ENCODE data around the gene VWCE.
"Not testable (repeated sequence)": the region's sequence is repeated elsewhere in the genome, so short reads cannot be mapped to it uniquely, and the experiment has no call there.

Gene VWCE

GRCh38 chr11:61250796-61251765, 44.0 kb downstream of the VWCE start:
- not testable (repeated sequence) for DNase-seq

GRCh38 chr11:61249201-61249600, 45.9 kb downstream of the VWCE start:
- not testable (repeated sequence) for DNase-seq

GRCh38 chr11:61248071-61248470, 47.0 kb downstream of the VWCE start:
- DNase-seq = not testable (repeated sequence)

- DNase-seq = not testable (repeated sequence)
Observed at GRCh38 chr11:61245284-61245964, 49.7 kb downstream of the VWCE start.

- not testable (repeated sequence) for DNase-seq
Observed at GRCh38 chr11:61241526-61241925, 53.6 kb downstream of the VWCE start.

GRCh38 chr11:61240875-61241274, 54.2 kb downstream of the VWCE start, which contains the start of gene PGA5:
TSS of gene PGA5 (plus strand) at chr11:61241175. CDS start at chr11:61241227, 52 bp downstream.
- DNase-seq = not testable (repeated sequence)

GRCh38 chr11:61240288-61240687, 54.8 kb downstream of the VWCE start:
- not testable (repeated sequence) for DNase-seq

GRCh38 chr11:61237130-61237529, 58.0 kb downstream of the VWCE start:
- not testable (repeated sequence) for DNase-seq

GRCh38 chr11:61232548-61233145, 62.5 kb downstream of the VWCE start:
- not testable (repeated sequence) for DNase-seq

- not testable (repeated sequence) for DNase-seq
Observed at GRCh38 chr11:61231585-61231984, 63.5 kb downstream of the VWCE start.

- DNase-seq = not testable (repeated sequence)
Observed at GRCh38 chr11:61231033-61231432, 64.1 kb downstream of the VWCE start.

GRCh38 chr11:61229458-61229857, 65.7 kb downstream of the VWCE start:
- not testable (repeated sequence) for DNase-seq

- DNase-seq = not testable (repeated sequence)
Observed at GRCh38 chr11:61226457-61227137, 68.5 kb downstream of the VWCE start.

- DNase-seq = not testable (repeated sequence)
Observed at GRCh38 chr11:61222692-61223091, 72.4 kb downstream of the VWCE start.

- DNase-seq = not testable (repeated sequence)
Observed at GRCh38 chr11:61222047-61222446, 73.1 kb downstream of the VWCE start, which contains the start of gene PGA4. TSS of gene PGA4 (plus strand) at chr11:61222347. CDS start at chr11:61222401, 54 bp downstream.

- DNase-seq = not testable (repeated sequence)
Observed at GRCh38 chr11:61219016-61219415, 76.1 kb downstream of the VWCE start.

GRCh38 chr11:61218306-61218705, 76.8 kb downstream of the VWCE start:
- not testable (repeated sequence) for DNase-seq

GRCh38 chr11:61213711-61214324, 81.3 kb downstream of the VWCE start:
- DNase-seq = not testable (repeated sequence)

- not testable (repeated sequence) for DNase-seq
Observed at GRCh38 chr11:61212202-61212601, 82.9 kb downstream of the VWCE start.

GRCh38 chr11:61211327-61211952, 83.7 kb downstream of the VWCE start:
- not testable (repeated sequence) for DNase-seq

GRCh38 chr11:61210629-61211028, 84.5 kb downstream of the VWCE start:
- DNase-seq = not testable (repeated sequence)

All from stimulated activated CD4-positive, alpha-beta T cell treated with anti-CD3 and anti-CD28 coated beads, Interleukin-2, amount 100 ng/mL, for 48 hours (primary cell).